Testis (tissue), 3 donors: Measurements from ENCODE around the gene PPM1A. TPM values are rescaled to one million over a fixed set of nuclear protein-coding genes. Genes with fewer than 3 reads are reported as not detected.

ENCODE experiments used
- DNase-seq: peaks from one replicate; pipeline ENCODE4 v3.0.0-alpha.2; 2019
- H3K27ac ChIP-seq, 2 donors: fragments of 200-600 bp; sonication (generic); one replicate each; pipeline ENCODE4 v1.5.1; 2019
- H3K27me3 ChIP-seq: fragments of 200-600 bp; sonication (generic); one replicate; pipeline ENCODE4 v1.5.1; 2019
- H3K36me3 ChIP-seq: fragments of 200-600 bp; sonication (generic); one replicate; pipeline ENCODE4 v1.5.1; 2017; ENCODE audit warnings: low read depth; ENCODE audit errors: missing control alignments
- H3K4me1 ChIP-seq: fragments of 200-600 bp; sonication (generic); one replicate; pipeline ENCODE4 v1.5.1; 2019
- H3K4me3 ChIP-seq, 2 donors: fragments of 200-600 bp; sonication (generic); one replicate each; pipeline ENCODE4 v1.5.1; 2017 to 2019
- H3K9me3 ChIP-seq: fragments of 200-600 bp; sonication (generic); one replicate; pipeline ENCODE4 v1.5.1; 2017
- CTCF ChIP-seq, 3 experiments: fragments of 450-650 bp in 2 of 3; fragments of 200-600 bp in 1 of 3; sonication (generic) in 1 of 3; IDR thresholded peaks; one replicate each; pipeline ENCODE4 v1.5.1; 2016 to 2019; ENCODE audit warnings: antibody characterized with exemption in 3 of 3, mild to moderate bottlenecking in 2 of 3, moderate library complexity in 1 of 3
- POLR2A ChIP-seq: fragments of 450-650 bp; IDR thresholded peaks from one replicate; pipeline ENCODE4 v1.6.1; 2017; ENCODE audit warnings: antibody characterized with exemption, mild to moderate bottlenecking, moderate library complexity
- WGBS, 2 donors: methylation state at CpG; one replicate each; pipeline ENCODE4 v1.1.5; 2018; 5-methylcytosine and 5-hydroxymethylcytosine counted together
- intact Hi-C: fragments of 100-400 bp; cut with DNase I; formaldehyde crosslinking; loops from one replicate; pipeline ENCODE4 v1.15.1; 2023; ENCODE audit warnings: low total_unique reads
- polyA plus RNA-seq: library from polyadenylated mRNA; stranded (reverse); fragments of 350-450 nt; fragmentation: Illumina TruSeq; extraction: RNeasy Lipid Tissue Mini Kit (QIAGEN cat#74804); gene quantifications from one replicate; pipeline ENCODE4 v1.2.3, GENCODE V29; 2014; ENCODE audit warnings: low read depth, low replicate concordance; ENCODE audit not compliant: insufficient read depth
- total RNA-seq, 2 donors: library from RNA; depleted of rRNA; stranded (reverse); fragments of >200 nt; gene quantifications; one replicate each; pipeline ENCODE4 v1.2.3, GENCODE V29; 2016

PPM1A gene
- total and polyA plus RNA-seq, 3 donors from 2014 or later: 73.0 to 146 (median 91.1) TPM

DNA sequence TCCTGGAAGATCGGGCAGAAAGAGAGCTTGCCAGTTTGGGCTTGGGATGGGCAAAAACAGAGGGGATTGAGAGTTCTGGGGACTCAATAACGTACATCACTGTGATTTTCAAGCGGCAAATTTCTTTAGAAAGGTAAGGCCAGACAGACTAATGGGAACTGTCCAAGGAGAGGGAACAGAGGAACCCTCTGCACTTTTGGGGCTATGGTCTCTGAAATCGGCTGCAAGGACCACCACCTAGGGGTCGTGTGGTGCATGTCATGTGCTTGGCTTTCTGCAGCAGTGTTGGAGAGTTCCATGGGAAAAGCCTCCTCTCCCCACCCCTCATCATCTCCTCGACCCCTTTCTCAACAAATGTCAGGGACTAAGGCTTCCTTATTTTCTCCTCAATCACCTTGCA, 79.6 kb downstream of the PPM1A start:
- no peaks in the 10 kb centered on the region for H3K36me3 ChIP-seq
- no peak for DNase-seq
- WGBS, 2 donors: 51 to 57% methylated on average over 6 of the region's 6 CpGs
- no peak overlapping the region for H3K4me3 ChIP-seq
- H3K9me3 ChIP-seq: no peaks in the 10 kb centered on the region
- no peak for TF ChIP-seq POLR2A
- TF ChIP-seq CTCF (IDR thresholded peaks at IDR 0.05): no peak
- H3K4me1 ChIP-seq: peaks cover 5% of the 10 kb centered on the region
- no peak overlapping the region for H3K27ac ChIP-seq
- intact Hi-C loops: no loop called here
- H3K27me3 ChIP-seq: no peaks in the 10 kb centered on the region

- Histone ChIP-seq H3K27me3 (no peaks in the 10 kb centered on the region), H3K9me3 (no peaks in the 10 kb centered on the region), H3K27ac (no peak overlapping the region), H3K4me1 (peaks cover 5% of the 10 kb centered on the region), H3K36me3 (no peaks in the 10 kb centered on the region), H3K4me3 (no peak overlapping the region)
- no peak for DNase-seq
- intact Hi-C loops: no loop called here
- WGBS, 2 donors: 93 to 97% methylated on average over 2 of the region's 2 CpGs
- no peak for TF ChIP-seq POLR2A
- TF ChIP-seq CTCF (IDR thresholded peaks at IDR 0.05): no peak
Observed at GRCh38 chr14:60329274-60329673, 80.3 kb downstream of the PPM1A start.

DNA sequence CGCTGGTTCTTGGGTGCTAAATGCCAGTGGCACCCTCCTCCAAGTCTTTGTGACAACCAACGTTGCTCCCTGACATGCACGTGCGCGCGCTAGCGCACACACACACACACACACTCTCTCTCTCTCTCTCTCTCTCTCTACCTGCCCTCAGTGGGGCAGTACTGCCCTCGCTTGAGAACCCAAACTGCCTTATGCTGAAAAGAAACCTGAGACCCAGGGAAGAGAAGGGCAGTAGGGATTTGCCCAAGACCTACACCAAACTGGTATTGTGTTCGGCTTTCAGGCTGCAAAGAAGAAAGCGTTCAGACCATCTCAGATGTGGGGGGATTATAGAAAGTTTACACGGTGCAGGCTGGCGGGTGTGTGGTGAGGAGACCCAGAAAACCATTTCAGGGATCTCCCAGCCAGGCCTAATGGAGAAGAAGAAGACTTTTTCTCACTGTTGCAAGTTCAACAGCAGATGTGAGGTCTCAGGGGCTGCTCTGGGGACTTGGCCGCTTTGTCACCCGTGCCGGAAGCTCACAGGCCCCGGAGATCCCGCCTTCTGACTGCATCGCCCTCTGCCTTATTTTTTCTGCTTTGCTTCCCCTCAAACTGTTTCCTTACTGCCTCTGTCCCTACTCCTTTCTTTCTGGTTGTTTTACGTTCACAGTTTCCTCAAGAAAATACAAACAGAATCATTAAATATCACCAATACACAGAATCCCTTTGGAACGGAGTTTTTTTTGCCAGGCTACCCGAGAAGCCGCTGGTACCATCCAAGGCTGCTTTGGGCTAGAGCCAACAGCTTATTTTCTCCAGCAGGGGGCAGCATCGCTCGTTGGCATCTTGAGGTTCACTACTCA, 82.4 kb downstream of the PPM1A start:
- Histone ChIP-seq H3K9me3 (no peaks in the 10 kb centered on the region), H3K4me3 (peak overlapping the region; percentile 21 to 44), H3K27ac (no peak overlapping the region), H3K27me3 (no peaks in the 10 kb centered on the region), H3K36me3 (no peaks in the 10 kb centered on the region), H3K4me1 (peaks cover 5% of the 10 kb centered on the region)
- peak; percentile 57 to 78 (median 64) for TF ChIP-seq CTCF (IDR thresholded peaks at IDR 0.05)
- no peak for TF ChIP-seq POLR2A
- WGBS, 2 donors: 8 to 11% methylated on average over 24 of the region's 24 CpGs
- peak; percentile 86 for DNase-seq
- intact Hi-C loops: no loop called here

- H3K4me3 ChIP-seq: peak overlapping the region in 1 of 2 donors; percentile 44
- peaks cover 5% of the 10 kb centered on the region for H3K4me1 ChIP-seq
- no peak for DNase-seq
- H3K9me3 ChIP-seq: no peaks in the 10 kb centered on the region
- no peaks in the 10 kb centered on the region for H3K36me3 ChIP-seq
- H3K27me3 ChIP-seq: no peaks in the 10 kb centered on the region
- 35 to 46% methylated on average over 2 of the region's 2 CpGs for WGBS, 2 donors
- H3K27ac ChIP-seq: no peak overlapping the region
- TF ChIP-seq POLR2A (no peak), CTCF (IDR thresholded peaks at IDR 0.05) (no peak)
- intact Hi-C loops: no loop called here
Observed at GRCh38 chr14:60332046-60332399, 83.0 kb downstream of the PPM1A start.

- Histone ChIP-seq H3K36me3 (no peaks in the 10 kb centered on the region), H3K4me3 (no peak overlapping the region), H3K4me1 (peaks cover 5% of the 10 kb centered on the region), H3K9me3 (no peaks in the 10 kb centered on the region), H3K27ac (no peak overlapping the region), H3K27me3 (no peaks in the 10 kb centered on the region)
- 64 to 71% methylated on average over 5 of the region's 5 CpGs for WGBS, 2 donors
- TF ChIP-seq POLR2A: no peak
- TF ChIP-seq CTCF (IDR thresholded peaks at IDR 0.05): no peak
- DNase-seq: no peak
- intact Hi-C loops: no loop called here
Observed at GRCh38 chr14:60332869-60333268, 83.8 kb downstream of the PPM1A start.
